PC-3 (cell line): ENCODE results near the gene ZBTB26.
"Not testable (repeated sequence)": the region's sequence is repeated elsewhere in the genome, so short reads cannot be mapped to it uniquely, and the experiment has no call there.

ENCODE experiments used
- EZH2phosphoT487 ChIP-seq: fragments of 300-600 bp; sonication (generic); IDR thresholded peaks from 2 replicates; pipeline ENCODE4 v1.6.1; 2018; ENCODE audit warnings: mild to moderate bottlenecking, antibody characterized with exemption, low read length, borderline replicate concordance
- TF ChIP-seq, protein P1 (sequence below): fragments of 300-600 bp; sonication (generic); conservative IDR thresholded peaks from 2 replicates; pipeline ENCODE4 v1.5.1; 2017; ENCODE audit warnings: antibody characterized with exemption, low read depth, mild to moderate bottlenecking, low read length

GRCh38 chr9:122867276-122867675 lies 64.0 kb downstream of the ZBTB26 start:
- TF ChIP-seq, protein P1, sequence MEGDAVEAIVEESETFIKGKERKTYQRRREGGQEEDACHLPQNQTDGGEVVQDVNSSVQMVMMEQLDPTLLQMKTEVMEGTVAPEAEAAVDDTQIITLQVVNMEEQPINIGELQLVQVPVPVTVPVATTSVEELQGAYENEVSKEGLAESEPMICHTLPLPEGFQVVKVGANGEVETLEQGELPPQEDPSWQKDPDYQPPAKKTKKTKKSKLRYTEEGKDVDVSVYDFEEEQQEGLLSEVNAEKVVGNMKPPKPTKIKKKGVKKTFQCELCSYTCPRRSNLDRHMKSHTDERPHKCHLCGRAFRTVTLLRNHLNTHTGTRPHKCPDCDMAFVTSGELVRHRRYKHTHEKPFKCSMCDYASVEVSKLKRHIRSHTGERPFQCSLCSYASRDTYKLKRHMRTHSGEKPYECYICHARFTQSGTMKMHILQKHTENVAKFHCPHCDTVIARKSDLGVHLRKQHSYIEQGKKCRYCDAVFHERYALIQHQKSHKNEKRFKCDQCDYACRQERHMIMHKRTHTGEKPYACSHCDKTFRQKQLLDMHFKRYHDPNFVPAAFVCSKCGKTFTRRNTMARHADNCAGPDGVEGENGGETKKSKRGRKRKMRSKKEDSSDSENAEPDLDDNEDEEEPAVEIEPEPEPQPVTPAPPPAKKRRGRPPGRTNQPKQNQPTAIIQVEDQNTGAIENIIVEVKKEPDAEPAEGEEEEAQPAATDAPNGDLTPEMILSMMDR: not testable (repeated sequence)
- not testable (repeated sequence) for TF ChIP-seq EZH2phosphoT487
